ENCODE measurements around the gene LRTM2. TPM values are rescaled to one million over a fixed set of nuclear protein-coding genes. Genes with fewer than 3 reads are reported as not detected.

LRTM2 gene
- total RNA-seq, 1 donor from 2014 or later = not detected

DNA sequence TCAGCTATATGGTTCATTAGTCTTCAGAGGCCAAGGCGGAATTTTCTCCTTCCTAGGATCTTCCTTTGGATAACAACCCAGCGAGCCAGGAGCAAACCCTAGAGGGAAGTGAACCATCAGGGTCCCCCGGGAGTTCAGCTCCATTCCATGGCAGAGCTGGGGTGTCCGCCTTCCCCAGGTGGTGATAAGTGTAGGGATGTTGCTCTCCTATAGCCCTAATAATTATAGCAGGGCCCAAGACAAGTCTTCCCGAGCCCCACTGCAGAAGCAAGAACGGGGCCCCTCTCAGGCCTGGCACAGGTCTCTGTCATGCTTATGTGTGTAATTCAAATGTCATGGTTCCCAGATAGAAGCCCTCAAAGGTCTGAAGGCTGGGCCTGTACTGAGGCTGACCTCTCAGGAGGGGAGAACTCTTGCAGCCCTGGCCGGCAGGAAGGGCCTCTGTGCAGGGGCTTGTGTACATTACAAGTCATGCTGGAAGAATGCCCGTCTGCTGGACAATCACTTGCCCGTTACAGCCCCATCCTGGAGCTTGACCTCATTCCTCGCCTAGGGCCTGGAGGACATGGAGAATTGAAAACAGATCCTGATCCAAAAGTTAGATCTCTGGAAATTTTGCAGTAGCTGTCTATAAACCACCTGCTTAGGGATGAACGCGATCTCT is 17.3 kb downstream of the LRTM2 start:
- no peaks in the 10 kb centered on the region for H3K4me1 ChIP-seq
- no peaks in the 10 kb centered on the region for H3K36me3 ChIP-seq
- no peaks in the 10 kb centered on the region for H3K9me3 ChIP-seq
- TF ChIP-seq, protein P1, sequence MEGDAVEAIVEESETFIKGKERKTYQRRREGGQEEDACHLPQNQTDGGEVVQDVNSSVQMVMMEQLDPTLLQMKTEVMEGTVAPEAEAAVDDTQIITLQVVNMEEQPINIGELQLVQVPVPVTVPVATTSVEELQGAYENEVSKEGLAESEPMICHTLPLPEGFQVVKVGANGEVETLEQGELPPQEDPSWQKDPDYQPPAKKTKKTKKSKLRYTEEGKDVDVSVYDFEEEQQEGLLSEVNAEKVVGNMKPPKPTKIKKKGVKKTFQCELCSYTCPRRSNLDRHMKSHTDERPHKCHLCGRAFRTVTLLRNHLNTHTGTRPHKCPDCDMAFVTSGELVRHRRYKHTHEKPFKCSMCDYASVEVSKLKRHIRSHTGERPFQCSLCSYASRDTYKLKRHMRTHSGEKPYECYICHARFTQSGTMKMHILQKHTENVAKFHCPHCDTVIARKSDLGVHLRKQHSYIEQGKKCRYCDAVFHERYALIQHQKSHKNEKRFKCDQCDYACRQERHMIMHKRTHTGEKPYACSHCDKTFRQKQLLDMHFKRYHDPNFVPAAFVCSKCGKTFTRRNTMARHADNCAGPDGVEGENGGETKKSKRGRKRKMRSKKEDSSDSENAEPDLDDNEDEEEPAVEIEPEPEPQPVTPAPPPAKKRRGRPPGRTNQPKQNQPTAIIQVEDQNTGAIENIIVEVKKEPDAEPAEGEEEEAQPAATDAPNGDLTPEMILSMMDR (IDR thresholded peaks at IDR 0.05) = no peak
- TF ChIP-seq POLR2AphosphoS5 (IDR thresholded peaks at IDR 0.05; ENCODE audit: insufficient read depth in 1 of 2, low read depth in 1 of 2) (no peak), POLR2A (IDR thresholded peaks at IDR 0.05) (no peak)
- no peaks in the 10 kb centered on the region for H3K27me3 ChIP-seq
- no peak overlapping the region for H3K27ac ChIP-seq
- intact Hi-C loops (cut with DNase I) = no loop called here
- H3K4me3 ChIP-seq = no peak overlapping the region
- no peak for DNase-seq (ENCODE audit: extremely low spot score in 2 of 2)

DNA sequence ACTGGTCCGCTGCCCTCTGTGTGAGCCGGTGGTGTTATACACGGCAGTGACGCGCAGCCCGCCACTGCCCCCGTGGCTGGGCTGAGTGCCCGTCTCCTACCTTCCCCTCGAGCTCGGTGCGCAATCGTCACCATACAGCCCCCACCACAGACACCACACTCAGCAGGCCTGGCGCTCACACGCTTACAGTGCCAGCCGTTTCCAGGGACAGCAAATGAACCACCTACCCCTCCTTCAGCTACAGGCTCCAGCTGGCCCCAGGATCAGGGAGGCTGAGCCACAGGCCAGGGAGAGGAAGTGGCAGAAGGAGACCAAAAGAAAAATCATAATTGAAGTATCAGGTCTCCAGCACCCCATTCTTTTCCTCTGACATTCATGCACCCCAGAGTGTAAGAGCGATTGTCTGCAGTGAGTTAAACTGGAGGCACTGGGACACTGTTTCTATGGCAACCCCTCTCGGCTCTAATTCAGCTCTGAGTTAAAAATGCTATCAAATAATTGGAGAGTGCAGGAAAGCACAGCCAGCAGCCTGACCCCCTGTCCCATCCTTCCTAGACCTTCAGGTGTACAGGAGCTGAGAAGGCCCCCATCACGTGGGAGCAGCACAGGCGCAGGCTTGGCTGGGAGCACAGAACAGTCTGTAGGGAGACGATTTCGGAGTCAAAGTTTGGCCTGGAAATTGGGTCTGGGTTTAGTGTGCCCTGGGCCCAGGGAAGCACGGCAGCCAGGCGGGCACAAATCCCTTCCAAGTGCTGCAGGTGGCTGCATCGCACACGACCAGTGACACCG is 18.0 kb downstream of the LRTM2 start:
- Histone ChIP-seq H3K4me3 (no peak overlapping the region), H3K4me1 (no peaks in the 10 kb centered on the region), H3K36me3 (no peaks in the 10 kb centered on the region), H3K9me3 (no peaks in the 10 kb centered on the region), H3K27me3 (no peaks in the 10 kb centered on the region), H3K27ac (no peak overlapping the region)
- intact Hi-C loops (cut with DNase I) = no loop called here
- TF ChIP-seq, protein P1 (IDR thresholded peaks at IDR 0.05) = no peak
- TF ChIP-seq POLR2AphosphoS5 (IDR thresholded peaks at IDR 0.05; ENCODE audit: insufficient read depth in 1 of 2, low read depth in 1 of 2) = no peak
- no peak for TF ChIP-seq POLR2A (IDR thresholded peaks at IDR 0.05)
- no peak for DNase-seq (ENCODE audit: extremely low spot score in 2 of 2)

DNA sequence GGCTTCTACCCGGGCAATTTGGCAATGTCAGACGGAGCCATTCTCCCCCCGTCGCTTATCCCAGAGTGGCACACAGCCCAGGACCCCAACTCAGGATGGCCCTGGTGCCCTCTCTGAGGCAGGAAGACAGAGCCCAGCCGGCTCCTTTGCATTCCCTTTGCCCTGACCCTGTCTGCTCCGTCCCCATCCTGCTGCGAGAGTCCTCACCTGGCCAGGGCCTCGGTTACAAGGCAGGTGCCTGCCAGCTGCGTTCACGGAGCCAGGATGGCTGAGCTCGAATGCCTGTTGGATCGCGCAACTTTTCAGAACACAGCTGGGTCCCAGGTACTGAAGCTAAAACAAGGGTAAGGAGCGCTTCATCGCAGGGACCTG is 18.6 kb downstream of the LRTM2 start:
- H3K4me3 ChIP-seq = no peak overlapping the region
- intact Hi-C loops (cut with DNase I) = no loop called here
- H3K27me3 ChIP-seq = no peaks in the 10 kb centered on the region
- H3K36me3 ChIP-seq = no peaks in the 10 kb centered on the region
- no peak for TF ChIP-seq POLR2A (IDR thresholded peaks at IDR 0.05)
- no peak for TF ChIP-seq POLR2AphosphoS5 (IDR thresholded peaks at IDR 0.05; ENCODE audit: insufficient read depth in 1 of 2, low read depth in 1 of 2)
- TF ChIP-seq, protein P1 (IDR thresholded peaks at IDR 0.05) = no peak
- H3K9me3 ChIP-seq = no peaks in the 10 kb centered on the region
- no peak for DNase-seq (ENCODE audit: extremely low spot score in 2 of 2)
- H3K27ac ChIP-seq = no peak overlapping the region
- no peaks in the 10 kb centered on the region for H3K4me1 ChIP-seq

DNA sequence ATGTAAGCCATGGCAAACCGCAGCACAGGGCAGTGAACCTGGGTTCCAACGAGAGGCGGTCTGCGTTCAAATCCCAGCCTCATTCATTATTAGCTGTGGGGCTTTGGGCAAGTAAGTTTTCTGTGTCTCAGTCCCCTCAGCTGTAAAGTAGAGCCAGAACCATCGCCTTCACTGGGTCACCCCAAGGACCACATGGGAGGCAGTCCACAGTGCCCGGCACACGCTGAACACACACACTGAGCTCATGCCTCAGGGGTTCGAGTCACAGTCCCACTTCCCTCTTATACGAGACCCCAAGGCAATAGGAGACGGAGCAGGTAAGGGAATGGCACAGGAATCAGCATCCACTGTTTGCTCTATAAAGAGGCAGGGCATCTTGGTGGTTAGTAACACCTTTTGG is 19.1 kb downstream of the LRTM2 start:
- no peaks in the 10 kb centered on the region for H3K36me3 ChIP-seq
- no peaks in the 10 kb centered on the region for H3K9me3 ChIP-seq
- no peak overlapping the region for H3K27ac ChIP-seq
- no peak overlapping the region for H3K4me3 ChIP-seq
- no peaks in the 10 kb centered on the region for H3K4me1 ChIP-seq
- intact Hi-C loops (cut with DNase I) = no loop called here
- no peaks in the 10 kb centered on the region for H3K27me3 ChIP-seq
- no peak for DNase-seq (ENCODE audit: extremely low spot score in 2 of 2)
- no peak for TF ChIP-seq POLR2A (IDR thresholded peaks at IDR 0.05)
- TF ChIP-seq, protein P1 (IDR thresholded peaks at IDR 0.05) = no peak
- no peak for TF ChIP-seq POLR2AphosphoS5 (IDR thresholded peaks at IDR 0.05; ENCODE audit: insufficient read depth in 1 of 2, low read depth in 1 of 2)

Measured in vagina (tissue), 2 donors.